ENCODE results near the gene GPR18.

GPR18 gene

DNA sequence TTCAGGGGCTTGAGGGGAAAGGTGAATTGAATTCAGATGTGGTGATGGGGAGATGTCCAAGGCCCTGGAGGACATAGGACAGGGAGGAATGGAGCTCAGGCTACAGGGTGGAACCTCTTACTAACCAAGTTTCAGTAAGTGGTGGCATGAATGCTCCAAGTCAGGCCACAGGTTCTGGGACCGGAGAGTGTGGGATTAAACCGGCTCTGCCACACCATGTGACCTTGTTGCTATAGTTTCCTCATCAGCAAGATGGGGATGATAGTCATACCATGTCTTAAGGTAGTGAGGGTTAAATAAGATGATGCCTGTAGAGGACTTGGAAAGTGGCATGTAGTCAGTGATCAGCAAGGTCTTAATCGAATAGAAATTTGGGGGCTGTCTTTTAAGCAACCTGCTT is 32.7 kb upstream of the GPR18 start:
- no peak for DNase-seq (ENCODE audit: low spot score)

DNA sequence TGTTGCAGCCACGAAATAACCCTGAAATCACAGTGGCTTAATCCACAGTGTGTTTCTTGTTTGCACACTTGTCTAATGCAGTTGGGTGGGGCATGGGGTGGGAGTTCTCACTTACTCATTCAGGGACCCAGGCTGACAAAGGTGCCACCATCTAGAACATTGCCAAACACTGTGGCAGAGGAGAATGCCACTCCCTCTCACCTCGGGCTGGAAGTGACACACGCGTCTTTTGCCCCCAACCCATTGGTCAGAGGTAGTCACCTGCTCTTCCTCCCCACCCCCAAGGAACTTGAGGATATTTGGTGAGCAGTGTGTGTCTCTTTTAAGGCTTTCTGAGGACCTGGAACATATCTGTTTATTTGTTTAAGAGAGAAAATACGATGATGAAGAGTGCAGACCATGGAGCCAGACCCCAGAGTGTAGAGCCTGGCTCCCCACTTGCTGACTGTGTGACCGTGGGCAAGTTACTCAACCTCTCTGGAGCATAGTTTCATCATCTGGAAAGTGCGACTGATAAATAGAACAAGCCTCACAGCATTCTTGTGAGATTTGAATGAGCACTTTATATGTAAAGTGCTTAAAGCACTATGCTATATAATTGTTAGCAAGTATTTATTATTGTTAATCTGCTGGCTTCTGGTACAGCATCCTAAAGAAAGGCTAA is 31.6 kb upstream of the GPR18 start:
- DNase-seq (ENCODE audit: low spot score) = no peak

DNA sequence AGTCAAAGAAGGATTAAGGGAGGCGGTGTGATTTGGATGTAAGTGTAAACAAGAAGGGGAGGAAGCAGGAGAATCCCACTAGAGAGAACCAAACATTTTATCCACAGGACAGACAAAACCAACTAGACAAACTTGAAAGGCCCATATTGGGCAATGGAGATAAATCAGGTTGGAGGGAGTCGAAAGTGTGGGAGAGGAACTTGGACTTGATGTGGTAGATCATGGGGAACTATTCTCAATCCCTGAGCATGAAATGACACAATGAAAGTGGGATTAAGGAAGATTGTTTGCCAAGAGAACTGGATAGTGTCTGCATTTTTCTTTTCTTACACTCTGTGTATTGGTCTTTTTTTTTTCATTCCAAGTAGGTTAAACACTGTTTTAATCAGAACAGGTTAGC is 31.1 kb upstream of the GPR18 start:
- DNase-seq (ENCODE audit: low spot score) = no peak

DNA sequence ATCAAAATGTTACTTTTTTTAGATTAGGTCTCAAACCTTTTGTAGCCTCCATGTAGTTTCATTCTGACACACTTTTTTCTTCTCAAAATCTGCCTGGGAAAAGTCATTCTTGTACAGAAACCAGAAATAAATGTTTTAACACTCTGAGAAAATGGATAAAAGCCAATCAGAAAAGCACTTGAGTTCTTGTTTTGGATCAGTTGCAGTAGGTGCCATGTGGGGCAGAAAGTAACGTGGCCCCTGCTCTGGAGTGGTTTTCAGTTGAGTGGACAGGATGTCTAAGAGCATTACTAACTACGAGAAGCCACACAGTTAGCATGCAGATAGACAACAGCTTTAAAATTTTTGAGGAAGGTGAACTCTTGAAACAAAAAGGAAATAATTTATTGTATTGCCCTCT is 29.9 kb upstream of the GPR18 start:
- DNase-seq (ENCODE audit: low spot score) = no peak

DNA sequence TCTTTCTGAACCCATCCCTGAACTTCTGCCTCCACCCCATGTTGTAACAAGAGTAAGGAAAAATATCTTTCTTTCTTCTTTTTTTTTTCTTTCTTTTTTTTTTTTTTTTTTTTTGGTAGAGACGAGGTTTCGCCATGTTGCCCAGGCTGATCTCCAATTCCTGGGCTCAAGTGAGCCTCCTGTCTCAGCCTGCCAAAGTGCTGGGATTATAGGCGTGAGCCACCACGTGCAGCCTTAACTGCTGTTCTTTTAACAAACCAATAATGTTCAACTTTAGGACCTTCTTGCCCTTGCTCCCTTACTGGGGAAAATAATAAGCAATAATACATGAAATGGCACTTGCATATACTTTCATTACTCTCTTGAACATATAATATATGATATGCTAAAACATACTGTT is 29.4 kb upstream of the GPR18 start:
- no peak for DNase-seq (ENCODE audit: low spot score)

DNA sequence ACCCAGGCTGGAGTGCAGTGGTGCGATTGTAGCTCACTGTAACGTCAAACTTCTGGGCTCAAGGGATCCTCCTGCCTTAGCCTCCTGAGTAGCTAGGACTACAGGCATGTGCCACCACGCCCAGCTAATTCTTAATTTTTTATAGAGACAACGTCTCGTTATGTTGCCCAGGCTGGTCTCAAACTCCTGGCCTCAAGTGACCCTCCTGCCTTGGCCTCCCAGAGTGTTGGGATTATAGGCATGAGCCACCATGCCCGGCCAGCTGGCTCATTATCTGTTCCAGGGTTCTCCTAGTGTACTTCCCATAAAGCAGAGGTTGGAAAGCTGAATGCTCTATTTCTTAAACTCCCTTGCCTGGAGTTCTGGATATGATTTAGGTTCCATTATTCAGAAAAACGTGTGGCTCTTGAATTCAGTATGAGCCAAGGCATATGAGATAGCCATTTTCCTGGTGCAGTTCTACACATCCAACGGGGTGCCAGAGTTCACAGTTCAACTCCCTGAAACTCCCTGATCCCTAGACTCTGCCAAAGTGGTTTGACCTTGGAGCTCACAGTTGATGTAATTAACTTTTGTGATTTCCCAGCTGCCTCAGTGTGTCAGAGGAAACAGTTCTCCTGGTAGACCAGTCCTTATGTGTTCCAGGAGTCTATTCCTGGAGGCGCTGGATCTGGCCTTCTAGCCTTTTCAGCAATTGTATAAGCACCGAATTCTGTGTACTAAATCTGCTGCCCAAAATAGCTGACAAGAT is 27.4 kb upstream of the GPR18 start:
- no peak for DNase-seq (ENCODE audit: low spot score)

DNA sequence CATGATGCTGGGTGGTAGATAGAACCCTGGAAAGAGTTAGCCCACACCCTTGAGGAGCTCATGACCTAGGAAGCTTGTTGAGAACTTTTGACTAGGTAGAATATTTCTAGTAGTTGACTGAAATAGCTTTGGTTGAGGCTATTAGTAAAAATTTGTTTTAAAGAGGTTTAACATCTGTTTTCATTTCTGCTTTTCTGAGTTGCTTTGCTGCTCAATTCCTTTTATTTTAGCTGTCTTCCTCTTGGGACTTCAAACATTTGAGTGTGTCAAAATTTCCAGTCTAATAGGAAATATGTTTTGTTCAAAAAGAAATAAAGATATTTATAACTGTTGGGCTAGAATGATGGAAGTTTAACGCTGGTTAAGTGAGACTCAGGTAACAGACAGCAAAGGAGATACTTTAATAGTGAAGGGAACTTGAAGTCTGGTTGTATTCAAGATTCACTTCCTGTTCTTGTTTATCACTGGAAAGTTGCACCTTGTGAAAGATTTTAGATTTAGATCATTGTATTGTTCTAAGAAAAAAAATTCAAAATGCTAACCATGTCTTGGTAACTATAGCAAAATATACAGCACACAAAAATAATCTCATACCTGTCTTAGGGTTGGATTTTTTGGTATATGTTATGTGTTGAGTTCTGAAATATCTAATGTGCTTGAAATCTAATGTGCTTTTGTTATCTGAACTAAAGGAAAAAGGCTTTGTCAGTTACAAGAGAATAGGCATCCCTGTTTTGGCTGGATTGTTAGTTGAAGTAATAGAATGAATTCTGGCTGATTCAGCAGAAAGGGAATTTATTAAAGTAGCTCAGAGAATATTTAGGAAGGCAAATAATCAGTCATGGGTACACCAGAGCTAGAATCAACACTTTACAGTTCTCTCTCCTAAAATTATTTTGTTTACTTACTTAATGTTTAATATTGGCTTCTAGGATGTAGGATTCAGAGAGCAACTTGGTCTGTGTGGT is 24.4 kb upstream of the GPR18 start:
- no peak for DNase-seq (ENCODE audit: low spot score)

DNA sequence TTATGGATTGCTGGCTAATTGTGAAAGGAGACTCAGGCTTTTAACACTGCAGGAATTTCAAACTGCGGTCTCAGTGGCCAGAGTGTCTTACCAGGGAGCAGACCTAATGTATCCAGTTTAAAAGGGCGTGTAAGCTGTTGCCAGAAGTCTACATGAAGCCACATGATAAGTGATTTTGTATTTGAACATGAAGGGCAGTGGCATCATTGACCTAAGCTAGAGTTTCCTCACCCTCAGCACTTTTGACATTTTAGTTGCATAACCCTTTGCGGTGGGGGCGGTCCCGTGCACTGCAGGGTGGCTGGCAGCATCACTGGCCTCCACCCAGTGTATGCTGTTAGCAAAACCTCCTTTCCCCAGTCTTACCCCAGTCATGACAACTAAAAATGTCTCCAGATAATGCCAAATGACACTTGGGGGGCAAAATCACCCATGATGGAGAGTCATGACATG is 23.7 kb upstream of the GPR18 start:
- DNase-seq (ENCODE audit: low spot score) = no peak

DNA sequence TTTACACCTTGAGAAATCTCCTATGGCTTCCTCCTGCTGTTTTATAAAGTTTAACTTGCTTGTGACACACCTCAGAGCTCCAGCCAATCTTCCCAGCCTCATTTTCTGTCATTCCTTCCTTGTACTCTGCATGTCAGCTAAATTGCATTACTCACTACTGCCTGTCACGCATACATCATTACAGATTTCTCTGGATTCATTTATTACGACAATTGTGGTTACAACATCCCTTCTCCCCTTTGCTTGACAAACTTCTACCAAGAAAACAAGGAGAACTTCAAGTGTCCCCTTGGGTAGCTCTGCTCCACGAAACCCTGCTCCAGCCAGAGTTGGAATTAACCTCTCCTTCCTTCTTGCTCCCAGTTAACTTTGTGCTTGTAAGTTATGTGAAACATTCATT is 22.0 kb upstream of the GPR18 start:
- DNase-seq (ENCODE audit: low spot score) = no peak

DNA sequence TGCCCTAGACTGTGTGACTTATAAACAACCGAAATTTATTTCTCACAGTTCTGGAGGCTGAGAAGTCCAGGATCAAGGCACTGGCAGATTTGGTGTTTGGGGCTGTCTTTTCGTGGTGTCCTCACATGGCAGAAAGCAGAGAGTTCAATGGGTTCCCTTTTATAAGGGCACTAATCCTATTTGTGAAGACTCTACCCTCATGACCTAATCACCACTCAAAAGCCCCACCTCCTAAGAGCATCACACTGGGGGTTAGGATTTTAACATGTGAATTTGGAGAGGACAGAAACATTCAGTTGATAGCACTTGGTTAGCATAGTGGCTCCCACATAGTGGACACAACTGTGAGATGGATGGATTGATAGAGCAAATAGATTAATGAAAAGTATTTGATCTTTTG is 21.5 kb upstream of the GPR18 start:
- no peak for DNase-seq (ENCODE audit: low spot score)

DNA sequence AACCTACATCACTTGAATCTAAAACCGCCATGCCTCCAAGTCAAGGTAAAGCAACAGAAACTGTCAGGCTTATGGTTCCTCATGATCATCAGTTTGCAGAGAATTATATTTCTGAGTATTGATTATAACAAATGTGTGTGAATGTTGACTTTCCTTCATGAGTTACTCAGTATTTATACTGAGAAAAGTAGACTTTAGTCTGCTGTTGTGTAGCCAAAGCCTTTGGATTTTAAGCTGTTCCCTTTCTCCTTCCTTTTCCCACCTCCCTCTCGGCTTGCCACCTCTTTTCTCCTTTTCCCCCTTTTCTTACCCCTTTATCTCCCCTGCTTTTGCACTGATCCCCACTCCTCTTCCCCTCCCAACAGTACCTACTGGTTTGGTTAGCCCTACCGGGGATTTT is 20.7 kb upstream of the GPR18 start:
- no peak for DNase-seq (ENCODE audit: low spot score)

DNA sequence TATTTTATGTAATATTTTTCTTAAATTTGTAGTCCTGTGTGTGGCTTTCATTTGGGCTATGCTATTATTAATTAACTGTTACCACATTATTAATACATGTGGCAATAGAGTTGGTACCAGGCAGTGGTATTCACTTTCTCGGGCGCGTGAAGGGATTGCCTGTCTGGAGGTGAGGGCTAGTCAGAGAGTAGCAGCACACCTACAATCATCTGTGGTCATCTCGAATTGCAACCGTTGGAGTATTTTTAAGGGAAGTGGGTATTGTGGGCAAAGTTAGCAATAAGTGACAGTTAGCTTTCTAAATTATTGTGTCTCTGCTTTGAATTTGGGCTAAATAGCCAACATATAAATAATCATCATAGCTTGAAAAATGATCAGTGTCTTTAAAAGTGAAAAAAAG is 20.0 kb upstream of the GPR18 start:
- DNase-seq (ENCODE audit: low spot score) = no peak

DNA sequence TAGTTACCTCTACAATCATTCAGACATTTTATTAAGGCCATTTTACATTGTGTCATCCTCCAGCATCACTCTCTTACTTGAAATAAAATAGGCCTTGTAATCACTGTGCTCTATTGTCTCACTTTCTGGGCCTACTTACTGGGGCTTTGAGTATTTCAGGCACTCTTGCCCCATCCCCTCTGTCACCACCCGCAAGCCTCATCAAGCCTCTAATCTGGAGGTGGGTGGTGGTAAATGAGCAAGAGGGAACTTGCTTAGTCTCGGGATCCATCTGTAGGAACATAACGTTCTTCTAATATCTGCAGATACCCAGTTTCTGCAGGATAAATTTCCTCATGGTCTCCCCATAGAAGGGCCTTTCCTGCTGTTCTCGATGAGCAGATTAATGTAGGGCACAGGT is 19.4 kb upstream of the GPR18 start:
- DNase-seq (ENCODE audit: low spot score) = no peak

DNA sequence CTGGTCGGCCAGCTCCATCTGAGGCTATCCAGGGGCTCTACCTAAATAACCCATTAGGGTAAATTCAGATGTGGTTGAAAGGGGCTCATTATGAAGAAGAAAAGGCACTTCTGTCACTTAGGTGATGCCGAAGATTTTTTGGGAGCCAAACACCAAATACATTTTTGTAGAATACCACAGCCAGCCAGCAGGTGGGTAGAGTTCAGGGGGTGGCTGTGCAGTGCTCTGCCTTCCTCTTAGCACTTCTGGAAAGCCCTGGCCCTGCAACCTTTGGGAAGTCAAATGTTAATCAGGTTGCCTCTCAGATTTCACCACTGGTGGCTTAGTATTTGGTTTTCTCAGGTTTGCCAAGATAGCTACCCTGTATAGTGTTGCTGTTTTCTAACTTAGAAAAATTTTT is 18.5 kb upstream of the GPR18 start:
- DNase-seq (ENCODE audit: low spot score) = no peak

DNA sequence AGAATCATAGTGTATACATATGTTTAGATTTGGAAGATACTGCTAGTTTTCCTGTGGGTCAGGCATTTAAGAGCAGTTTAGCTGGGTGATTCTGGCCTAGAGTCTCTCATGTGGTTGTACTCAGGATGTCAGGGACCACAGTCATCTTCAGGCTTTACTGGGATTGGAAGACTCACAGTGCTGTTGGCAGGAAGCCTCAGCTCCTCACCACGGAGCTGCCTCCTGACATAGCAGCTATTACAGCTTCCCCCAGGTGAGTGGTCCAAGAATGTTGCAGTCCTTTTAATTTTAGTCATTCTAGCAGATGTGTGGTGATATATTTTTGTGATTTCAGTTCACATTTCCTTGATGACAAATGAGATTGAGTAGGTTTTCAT is 16.9 kb upstream of the GPR18 start:
- DNase-seq (ENCODE audit: low spot score) = no peak

DNA sequence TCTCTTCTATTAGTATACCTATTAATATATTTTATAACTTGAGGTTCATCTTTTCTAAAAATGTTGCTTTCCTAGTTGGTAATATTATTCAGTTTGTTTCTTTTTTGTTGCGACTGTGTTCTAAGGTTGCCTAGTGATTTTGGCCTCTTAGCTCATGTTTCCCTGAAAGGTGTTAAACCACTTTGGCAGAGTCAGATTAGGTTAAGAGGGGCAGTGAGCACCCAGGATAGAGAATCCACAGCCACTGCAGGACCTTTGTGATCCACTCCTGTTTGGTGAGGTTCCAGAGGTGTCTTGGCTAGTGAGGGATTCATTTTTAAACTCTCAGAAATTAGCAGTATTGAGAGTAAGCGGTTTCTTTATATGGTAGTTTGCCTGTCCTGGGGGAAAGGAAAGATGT is 14.9 kb upstream of the GPR18 start:
- no peak for DNase-seq (ENCODE audit: low spot score)

DNA sequence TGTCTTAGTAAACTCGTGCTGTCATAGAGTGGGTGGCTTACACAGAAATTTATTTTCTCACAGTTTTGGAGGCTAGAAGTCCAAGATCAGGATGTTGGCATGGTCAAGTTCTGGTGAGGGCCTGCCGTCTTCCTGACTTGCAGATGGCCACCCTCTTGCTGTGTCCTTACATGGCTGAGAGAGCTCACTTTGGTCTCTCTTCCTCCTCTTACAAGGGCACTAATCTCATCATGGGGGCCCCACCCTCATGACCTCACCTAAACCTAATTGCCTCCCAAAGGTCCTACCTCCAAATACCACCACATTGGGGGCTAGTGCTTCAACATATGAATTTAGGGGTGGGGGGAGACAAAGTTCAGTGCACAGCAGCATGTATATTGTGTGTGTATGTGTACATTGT is 14.3 kb upstream of the GPR18 start:
- no peak for DNase-seq (ENCODE audit: low spot score)

DNA sequence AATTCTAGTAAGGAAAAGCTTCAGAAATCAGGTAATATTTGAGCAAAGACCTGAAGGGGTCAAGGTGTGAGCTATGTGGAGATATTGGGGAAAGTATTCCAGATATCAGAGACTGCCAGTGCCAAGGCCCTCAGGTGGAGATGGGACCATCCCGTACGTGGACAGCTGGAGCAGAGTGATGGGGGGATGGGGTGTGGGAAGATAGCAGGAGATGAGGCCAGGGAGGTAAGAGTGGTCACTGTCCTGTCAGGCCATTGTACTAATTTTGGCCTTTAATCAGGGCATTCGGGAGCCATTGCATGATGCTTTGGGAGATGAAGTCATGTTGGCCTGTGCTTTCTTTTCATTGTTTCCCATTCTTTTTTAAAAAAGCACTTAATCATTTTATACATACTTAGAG is 13.1 kb upstream of the GPR18 start:
- no peak for DNase-seq (ENCODE audit: low spot score)

DNA sequence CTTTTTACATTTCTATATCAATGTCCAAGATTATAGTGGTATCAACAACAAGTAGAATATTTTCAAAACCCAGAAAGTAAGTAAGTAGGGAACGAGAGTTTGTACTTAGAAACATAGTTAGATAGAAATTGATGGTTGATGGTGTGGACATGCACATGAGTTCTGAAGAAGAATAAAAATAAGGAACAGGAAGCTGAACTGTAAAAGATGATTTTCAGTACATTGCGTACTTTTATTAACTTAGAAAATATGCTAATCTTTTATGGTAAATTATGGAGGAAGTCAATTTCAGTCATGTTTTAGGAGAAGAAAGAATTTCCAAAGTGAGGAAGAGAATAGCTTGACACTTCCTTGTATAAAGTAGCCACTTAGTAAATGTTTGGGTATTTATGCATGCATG is 12.3 kb upstream of the GPR18 start:
- no peak for DNase-seq (ENCODE audit: low spot score)

DNA sequence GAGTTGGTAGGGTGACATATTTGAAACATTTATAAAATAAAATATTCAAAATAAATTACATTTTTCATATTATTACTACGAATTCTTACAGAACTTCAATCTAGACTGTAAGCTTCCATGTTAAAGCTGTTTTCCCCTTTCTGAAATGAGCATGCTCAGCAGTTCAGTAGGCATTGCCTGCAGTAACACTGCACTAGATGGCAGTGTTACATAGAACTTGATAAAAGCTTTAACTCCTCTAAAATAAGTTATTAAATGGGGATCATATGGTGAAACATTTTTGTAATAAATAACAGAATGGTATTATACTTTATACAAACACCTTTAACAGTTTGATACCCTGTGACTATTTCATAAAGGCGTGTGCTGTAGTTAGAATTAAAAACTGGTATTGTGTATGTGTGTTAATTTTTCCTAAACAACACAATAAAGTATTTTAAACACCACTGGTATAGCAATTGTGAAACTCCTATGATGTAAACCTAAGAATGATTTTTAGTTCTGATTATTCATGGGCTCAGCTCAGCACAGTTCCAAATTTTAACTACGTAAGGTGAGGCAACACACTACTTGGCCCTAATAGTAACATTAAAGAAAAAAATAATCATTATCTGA is 11.6 kb upstream of the GPR18 start:
- DNase-seq (ENCODE audit: low spot score) = no peak

DNA sequence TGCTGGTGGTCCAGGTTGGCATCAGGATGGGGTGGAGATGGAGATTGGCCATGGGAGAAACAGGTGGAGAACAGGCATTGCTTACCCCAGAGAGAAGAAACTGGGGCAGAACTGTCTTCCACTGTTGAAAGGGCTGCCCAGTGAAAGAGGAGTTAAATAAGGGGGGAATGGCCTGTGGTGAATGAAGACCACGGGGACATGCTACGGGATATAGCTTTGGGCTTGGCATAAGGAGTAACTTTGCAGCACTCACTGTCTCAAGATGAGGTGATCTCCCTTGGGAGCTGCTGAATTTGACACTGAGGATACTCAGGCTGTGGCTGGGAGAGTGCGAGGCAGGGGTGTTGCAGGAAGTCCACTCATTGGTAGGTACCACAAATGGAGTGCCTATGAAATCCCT is 10.6 kb upstream of the GPR18 start:
- no peak for DNase-seq (ENCODE audit: low spot score)

DNA sequence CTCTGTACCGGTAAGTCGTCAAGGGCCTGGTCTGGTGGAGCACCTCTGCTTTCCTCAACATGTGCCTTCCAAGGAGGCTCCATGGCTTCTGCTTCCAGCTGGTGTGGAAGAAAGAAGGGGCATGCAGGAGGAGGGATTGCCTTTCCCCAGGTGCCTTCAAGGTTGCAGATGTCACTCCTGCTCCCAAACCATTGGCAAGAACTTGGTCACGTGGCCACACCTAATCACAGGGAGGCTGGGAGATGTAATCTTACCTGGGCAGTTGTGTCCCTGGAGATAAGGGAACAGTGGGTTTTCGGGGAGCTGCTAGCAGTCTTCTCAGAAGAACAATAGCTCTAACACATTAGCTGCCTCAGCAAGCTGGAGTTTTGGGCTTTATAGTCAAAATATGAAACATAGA is 9.7 kb upstream of the GPR18 start:
- DNase-seq (ENCODE audit: low spot score) = no peak

DNA sequence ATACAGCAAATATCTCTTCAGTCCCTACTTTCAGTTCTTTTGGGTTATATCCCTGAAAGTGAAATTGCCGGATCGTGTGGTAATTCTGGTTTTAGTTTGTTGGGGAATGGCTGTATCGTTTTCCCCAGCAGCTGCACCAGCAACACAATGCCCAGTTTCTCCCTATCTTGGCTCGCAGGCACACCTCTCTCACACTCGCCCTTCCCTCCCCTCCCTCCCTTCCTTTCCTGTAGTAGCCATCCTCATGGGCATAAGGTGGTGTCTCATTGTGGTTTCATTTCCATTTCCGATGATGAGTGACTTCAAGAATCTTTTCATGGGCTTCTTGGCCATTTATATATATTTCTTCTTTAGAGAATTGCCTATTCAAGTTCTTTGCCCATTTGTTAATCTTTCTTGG is 8.6 kb upstream of the GPR18 start:
- DNase-seq (ENCODE audit: low spot score) = no peak
